Measurements from ENCODE around the gene ACTN2. TPM values are rescaled to one million over a fixed set of nuclear protein-coding genes. Genes with fewer than 3 reads are reported as not detected.

ACTN2 gene
- polyA plus RNA-seq, 1 donor from 2014 or later, result not detected

GRCh38 chr1:236799001-236799400, 112.7 kb downstream of the ACTN2 start:
- Mint-ChIP-seq H3K4me1 (peaks cover 23 to 52% (median 52%) of the 10 kb centered on the region in 3 donors), H3K36me3 (peaks cover 3% of the 10 kb centered on the region), H3K27ac (no peak overlapping the region), H3K27me3 (no peaks in the 10 kb centered on the region), H3K9me3 (no peaks in the 10 kb centered on the region), H3K4me3 (no peak overlapping the region)

- H3K27ac Mint-ChIP-seq, result no peak overlapping the region
- no peak overlapping the region for H3K4me3 Mint-ChIP-seq
- H3K4me1 Mint-ChIP-seq, result peaks cover 22 to 51% (median 49%) of the 10 kb centered on the region in 3 donors
- H3K9me3 Mint-ChIP-seq, result no peaks in the 10 kb centered on the region
- H3K27me3 Mint-ChIP-seq, result no peaks in the 10 kb centered on the region
- H3K36me3 Mint-ChIP-seq, result peaks cover 3% of the 10 kb centered on the region
Measured at GRCh38 chr1:236800002-236800620, 113.8 kb downstream of the ACTN2 start.

- Mint-ChIP-seq H3K4me1 (peaks cover 22 to 51% (median 49%) of the 10 kb centered on the region in 3 donors), H3K4me3 (no peak overlapping the region), H3K27ac (no peak overlapping the region), H3K36me3 (peaks cover 3% of the 10 kb centered on the region), H3K27me3 (no peaks in the 10 kb centered on the region), H3K9me3 (no peaks in the 10 kb centered on the region)
Measured at GRCh38 chr1:236800623-236801022, 114.3 kb downstream of the ACTN2 start.

GRCh38 chr1:236802264-236802663, 116.0 kb downstream of the ACTN2 start:
- H3K27ac Mint-ChIP-seq, result no peak overlapping the region
- no peaks in the 10 kb centered on the region for H3K27me3 Mint-ChIP-seq
- peaks cover 3% of the 10 kb centered on the region for H3K36me3 Mint-ChIP-seq
- no peak overlapping the region for H3K4me3 Mint-ChIP-seq
- H3K9me3 Mint-ChIP-seq, result no peaks in the 10 kb centered on the region
- H3K4me1 Mint-ChIP-seq, result peaks cover 10 to 45% (median 43%) of the 10 kb centered on the region in 3 donors

GRCh38 chr1:236806634-236807033, 120.3 kb downstream of the ACTN2 start:
- Mint-ChIP-seq H3K27ac (no peak overlapping the region), H3K9me3 (no peaks in the 10 kb centered on the region), H3K4me3 (no peak overlapping the region), H3K36me3 (peaks cover 8% of the 10 kb centered on the region), H3K27me3 (no peaks in the 10 kb centered on the region), H3K4me1 (peaks cover 2 to 23% (median 21%) of the 10 kb centered on the region in 3 donors)

- Mint-ChIP-seq H3K27me3 (no peaks in the 10 kb centered on the region), H3K27ac (no peak overlapping the region), H3K4me3 (no peak overlapping the region), H3K4me1 (peaks cover 0 to 9% (median 7%) of the 10 kb centered on the region in 3 donors), H3K9me3 (no peaks in the 10 kb centered on the region), H3K36me3 (peaks cover 8% of the 10 kb centered on the region)
Measured at GRCh38 chr1:236808005-236808404, 121.7 kb downstream of the ACTN2 start.

GRCh38 chr1:236808564-236809130, 122.3 kb downstream of the ACTN2 start:
- Mint-ChIP-seq H3K4me3 (no peak overlapping the region), H3K27ac (no peak overlapping the region), H3K4me1 (peaks cover 0 to 9% (median 6%) of the 10 kb centered on the region in 3 donors), H3K9me3 (no peaks in the 10 kb centered on the region), H3K27me3 (no peaks in the 10 kb centered on the region), H3K36me3 (peaks cover 6% of the 10 kb centered on the region)

GRCh38 chr1:236809148-236809547, 122.8 kb downstream of the ACTN2 start:
- H3K27ac Mint-ChIP-seq, result no peak overlapping the region
- no peaks in the 10 kb centered on the region for H3K9me3 Mint-ChIP-seq
- no peaks in the 10 kb centered on the region for H3K27me3 Mint-ChIP-seq
- H3K4me1 Mint-ChIP-seq, result peaks cover 0 to 9% (median 6%) of the 10 kb centered on the region in 3 donors
- H3K4me3 Mint-ChIP-seq, result no peak overlapping the region
- peaks cover 6% of the 10 kb centered on the region for H3K36me3 Mint-ChIP-seq

GRCh38 chr1:236810018-236810417, 123.7 kb downstream of the ACTN2 start:
- H3K4me1 Mint-ChIP-seq, result peaks cover 0 to 7% (median 4%) of the 10 kb centered on the region in 3 donors
- H3K36me3 Mint-ChIP-seq, result peaks cover 6% of the 10 kb centered on the region
- H3K27ac Mint-ChIP-seq, result no peak overlapping the region
- H3K27me3 Mint-ChIP-seq, result no peaks in the 10 kb centered on the region
- H3K9me3 Mint-ChIP-seq, result no peaks in the 10 kb centered on the region
- H3K4me3 Mint-ChIP-seq, result no peak overlapping the region

- Mint-ChIP-seq H3K27ac (no peak overlapping the region), H3K9me3 (no peaks in the 10 kb centered on the region), H3K36me3 (peaks cover 7% of the 10 kb centered on the region), H3K4me1 (peaks cover 0 to 3% (median 2%) of the 10 kb centered on the region in 3 donors), H3K4me3 (no peak overlapping the region), H3K27me3 (no peaks in the 10 kb centered on the region)
Measured at GRCh38 chr1:236812334-236813030, 126.2 kb downstream of the ACTN2 start.

Other genes with a start within 250 kb of the ACTN2 start
- 23.7 TPM for gene LGALS8, start 162.5 kb upstream of the ACTN2 start, polyA plus RNA-seq
- gene HEATR1, start 82.0 kb upstream of the ACTN2 start, polyA plus RNA-seq, result 7.4 TPM
- 15.2 TPM for gene MTR, start 108.8 kb downstream of the ACTN2 start, polyA plus RNA-seq

Data from IgD-negative memory B cell (primary cell).